GM18867 (cell line): ENCODE measurements around the gene IPMK.
"Not testable (repeated sequence)": the region's sequence is repeated elsewhere in the genome, so short reads cannot be mapped to it uniquely, and the experiment has no call there.

ENCODE experiments used
- ATAC-seq: cut with Tn5 transposase; IDR thresholded peaks from one replicate; pipeline ENCODE4 v1.9.1; 2021; ENCODE audit warnings: mild to moderate bottlenecking, moderate library complexity; ENCODE audit not compliant: unreplicated experiment

Gene IPMK

DNA sequence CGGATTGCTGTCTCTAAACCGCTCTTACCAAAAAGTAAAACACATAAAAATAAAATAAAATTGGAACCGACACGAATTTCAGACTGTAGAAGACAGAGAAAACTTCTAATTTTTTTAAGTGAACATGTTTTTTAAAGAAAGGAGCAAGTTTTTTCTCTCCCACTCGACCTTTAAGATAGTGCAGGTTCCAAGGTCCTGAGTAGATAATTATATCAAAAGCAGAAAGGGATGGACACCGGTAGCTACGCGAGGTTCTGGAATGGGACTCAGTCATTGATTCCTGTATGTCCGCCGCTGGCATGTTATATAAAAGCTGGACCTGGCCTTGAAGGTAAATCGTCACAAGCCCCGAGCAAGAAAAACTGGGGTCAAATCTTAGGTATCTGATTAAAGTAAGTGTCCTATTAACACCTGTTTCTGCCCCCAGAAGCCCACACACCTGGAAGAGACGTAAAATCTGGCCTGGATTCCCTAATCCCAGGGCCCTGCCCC lies 806 bp upstream of the IPMK start:
- ATAC-seq = peak; percentile 0

DNA sequence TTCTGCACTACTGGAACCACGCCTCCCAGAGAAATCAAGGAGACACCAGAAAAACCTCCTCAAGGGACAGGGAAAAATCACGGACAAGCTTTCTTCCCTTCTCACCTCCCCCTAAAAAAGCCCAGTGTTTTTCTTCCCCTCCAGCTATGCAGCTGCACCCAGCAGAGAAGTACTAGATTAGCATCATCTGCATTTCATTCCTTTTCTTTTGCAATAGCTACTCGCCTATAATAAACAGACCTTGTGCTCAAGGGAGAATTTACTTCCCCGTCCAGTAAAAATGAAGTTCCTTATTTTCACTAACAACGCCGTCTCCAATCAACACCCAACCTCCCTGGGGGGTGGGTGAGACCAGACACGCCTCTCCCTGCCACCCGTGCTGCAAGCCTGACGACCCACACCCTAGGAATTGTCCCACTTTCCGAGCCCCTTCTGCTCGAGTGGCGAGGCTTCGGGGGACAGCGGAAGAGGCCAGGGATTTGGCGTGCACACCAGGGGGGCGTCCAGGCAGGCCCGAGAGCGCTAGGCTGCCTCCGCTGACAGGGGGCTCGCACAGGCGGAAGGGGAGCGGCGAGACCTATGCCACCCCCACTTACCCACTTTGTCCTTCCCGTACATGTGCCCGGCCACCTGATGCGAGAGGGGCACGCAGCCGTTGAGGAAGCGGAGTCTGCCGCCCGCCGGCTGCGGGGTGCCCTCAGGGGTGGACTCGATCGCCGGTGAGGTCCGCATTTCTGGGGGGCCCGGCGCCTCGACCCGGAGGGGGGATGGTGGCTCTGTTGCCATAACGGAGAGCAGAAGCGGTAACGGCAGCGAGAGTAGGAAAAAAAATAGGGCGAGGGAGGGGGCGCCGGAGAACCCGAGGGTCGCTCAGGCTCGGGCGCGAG lies 625 bp downstream of the IPMK start:
- peak; percentile 13 for ATAC-seq

DNA sequence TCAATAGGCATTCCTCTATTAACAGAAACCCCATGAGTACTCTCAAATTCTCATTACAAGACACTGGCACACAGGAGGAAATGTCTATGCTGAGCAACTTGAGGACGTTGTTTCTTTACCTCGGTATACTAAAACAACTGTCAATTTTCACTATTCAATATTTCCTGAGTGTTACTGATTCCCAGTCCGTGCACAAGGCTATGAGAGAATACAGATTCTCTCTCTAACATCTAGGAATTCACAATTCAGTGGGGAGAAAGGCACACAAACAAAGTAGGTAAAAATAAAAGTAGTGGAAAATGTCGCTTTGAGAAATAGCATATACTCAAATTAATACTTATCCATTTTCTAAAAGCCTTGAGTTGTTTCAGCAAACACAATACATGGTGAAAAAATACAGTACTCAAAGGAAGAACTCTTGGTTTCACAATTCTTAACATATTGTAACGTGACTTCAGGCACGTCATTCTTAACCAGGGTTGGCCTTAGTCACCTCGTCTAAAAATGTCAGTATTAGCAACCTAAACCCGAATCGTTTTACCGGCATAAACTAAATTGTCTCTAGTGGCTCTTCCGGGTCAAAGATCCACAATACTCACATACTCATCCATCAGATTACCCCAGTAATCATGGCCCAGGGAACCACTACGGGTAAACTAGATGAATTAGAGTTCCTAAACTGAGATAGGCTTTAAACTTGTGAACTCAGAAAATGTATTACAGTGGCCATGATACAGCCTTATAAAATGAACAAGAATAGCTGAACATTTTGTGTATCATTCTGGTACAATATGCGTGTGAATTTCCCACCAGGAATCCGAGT lies 1.5 kb downstream of the IPMK start:
- ATAC-seq = peak; percentile 20

DNA sequence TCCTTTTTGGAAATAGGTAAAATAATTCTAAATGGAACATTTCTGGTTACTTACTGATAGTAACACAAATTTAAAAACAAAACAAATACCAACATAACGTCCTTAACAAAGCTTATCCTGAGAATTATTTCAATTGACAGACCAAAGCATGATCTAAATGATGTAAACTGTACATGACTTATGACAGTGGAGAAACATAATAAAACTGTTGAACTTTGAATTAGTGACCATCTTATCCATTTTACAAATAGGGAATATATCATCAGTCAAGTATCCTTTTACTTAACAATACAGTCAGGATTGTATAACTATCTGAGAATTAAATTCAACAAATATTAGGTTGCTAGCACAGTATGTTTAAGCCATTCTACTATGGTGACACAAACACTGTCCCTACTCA lies 2.4 kb downstream of the IPMK start:
- ATAC-seq = no peak

DNA sequence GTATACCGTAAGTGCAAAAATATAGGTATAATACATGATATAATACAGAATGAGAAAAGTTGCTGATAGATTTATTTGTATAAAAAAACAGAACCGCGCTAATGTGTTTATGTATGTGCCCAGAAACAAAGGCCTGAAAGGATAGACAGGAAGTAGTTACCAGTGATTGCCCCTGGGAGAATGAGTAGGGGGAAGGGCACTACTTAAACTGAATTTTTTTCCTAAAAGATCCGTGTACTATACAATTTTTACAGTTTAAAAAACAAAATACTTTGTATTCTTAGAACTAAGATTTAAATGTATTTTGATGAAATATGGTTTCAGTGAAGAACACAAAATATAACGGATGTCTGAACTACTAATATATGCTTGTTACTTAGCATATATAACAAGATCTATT lies 2.9 kb downstream of the IPMK start:
- ATAC-seq = no peak

DNA sequence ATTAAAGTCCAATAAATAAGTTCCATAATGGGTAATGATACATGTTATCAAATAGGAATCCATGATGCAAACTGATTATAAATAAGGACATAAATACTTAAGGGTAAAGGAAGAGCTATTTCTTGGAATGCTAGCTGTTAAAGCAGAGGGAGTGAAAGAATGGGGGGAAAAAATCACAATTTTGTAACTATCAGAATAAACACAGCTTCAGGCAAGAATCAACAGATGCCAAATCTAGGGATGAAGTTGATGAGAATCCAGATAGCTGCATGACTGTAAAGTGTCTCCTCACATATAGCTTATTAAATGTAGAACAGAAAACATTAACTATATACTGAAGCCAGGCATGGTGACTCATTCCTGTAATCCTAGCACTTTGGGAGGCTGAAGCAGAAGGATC lies 4.9 kb downstream of the IPMK start:
- no peak for ATAC-seq

DNA sequence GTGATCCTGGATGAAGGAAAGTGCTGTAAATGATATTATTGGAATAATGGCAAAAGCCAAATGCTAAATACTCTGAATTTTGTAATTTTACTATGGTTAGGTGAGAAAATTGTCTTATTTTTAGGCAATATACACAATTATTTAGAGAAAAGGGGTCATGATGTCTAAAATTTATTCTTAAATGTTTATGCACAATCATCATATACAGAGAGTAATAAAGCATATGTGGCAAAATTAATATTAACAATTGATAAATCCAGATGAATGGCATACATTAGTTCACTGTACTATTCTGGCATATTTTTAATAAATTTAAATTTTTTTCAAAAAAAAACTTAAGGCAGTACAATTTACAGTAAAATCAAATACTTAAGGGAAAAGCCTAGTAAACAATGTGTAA lies 7.4 kb downstream of the IPMK start:
- ATAC-seq = no peak

DNA sequence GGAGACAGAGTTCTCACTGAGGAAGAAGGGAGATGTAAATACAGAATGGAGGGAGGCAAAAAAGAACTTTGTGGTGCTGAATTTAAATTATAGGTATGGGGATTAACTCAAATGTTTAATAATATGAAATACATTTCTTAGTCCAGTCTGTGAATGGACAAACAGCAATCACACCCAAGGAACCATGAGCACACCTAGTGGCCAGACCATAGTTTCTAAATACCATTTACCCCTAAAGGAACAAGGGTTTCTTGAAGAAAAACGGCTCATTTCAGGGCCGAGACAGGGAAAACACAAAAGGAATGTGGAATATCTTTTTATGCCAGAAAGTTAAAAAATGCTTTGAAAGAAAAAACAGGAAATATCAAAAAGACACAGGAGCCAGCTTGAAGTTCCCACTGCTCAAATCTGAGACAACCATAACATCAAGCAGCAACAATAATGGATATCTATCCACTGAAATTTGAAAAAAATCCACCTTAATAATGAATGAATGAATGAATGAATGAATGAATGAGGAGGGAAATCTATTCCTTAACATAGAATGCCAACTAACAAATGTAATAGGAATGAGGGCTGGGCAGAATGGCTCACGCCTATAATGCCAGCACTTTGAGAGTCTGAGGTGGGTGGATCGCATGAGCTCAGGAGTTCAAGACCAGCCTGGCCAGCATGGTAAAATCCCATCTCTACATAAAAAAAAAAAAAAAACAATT lies 8.6 kb downstream of the IPMK start:
- ATAC-seq = no peak

DNA sequence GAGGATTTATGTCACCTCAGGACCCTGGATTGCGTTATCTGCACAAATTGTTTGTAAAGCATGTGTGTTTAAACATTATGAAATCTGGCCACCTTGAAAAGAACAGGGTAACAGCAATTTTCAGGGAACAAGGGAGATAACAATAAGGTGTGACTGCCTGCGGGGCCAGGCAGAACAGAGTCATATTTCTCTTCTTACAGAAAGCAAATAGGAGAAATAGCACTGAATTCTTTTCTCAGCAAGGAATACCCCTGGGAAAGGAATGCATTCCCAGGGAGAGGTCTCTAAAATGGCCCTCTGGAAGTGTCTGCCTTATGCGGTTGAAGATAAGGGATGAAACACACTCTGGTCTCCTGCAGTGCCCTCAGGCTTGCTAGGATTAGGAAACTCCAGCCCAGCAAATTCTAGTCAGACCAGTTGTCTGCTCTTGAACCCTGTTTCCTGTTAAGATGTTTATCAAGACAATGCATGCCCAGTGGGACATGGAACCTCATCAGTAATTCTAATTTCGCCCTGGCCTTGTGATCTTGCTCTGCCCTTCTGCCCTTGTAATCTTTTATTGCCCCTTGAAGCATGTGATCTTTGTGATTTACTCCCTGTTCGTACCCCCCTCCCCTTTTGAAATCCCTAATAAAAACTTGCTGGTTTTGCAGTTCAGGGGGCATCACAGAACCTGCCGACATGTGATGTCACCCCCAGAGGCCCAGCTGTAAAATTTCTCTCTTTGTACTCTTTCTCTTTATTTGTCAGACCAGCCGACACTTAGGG lies 11.5 kb downstream of the IPMK start:
- not testable (repeated sequence) for ATAC-seq

DNA sequence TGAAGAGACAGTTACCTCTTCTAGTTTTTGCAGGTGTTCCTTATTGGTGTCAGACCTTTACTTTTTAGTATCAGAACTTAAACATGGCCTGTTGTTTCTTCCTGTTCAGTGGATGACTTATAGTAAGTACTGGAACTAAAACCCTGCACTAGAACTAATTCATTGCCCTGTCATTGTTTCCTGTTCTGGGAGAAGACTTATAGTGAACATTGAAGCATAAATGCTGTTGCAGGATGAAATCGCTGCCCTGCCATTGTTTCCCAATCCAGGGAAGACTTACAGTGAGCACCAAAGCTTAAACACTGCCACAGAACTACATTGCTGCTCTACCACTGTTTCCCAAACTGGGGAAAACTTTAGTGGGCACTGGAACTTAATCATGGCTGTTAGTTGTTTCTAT lies 13.1 kb downstream of the IPMK start:
- ATAC-seq = no peak

DNA sequence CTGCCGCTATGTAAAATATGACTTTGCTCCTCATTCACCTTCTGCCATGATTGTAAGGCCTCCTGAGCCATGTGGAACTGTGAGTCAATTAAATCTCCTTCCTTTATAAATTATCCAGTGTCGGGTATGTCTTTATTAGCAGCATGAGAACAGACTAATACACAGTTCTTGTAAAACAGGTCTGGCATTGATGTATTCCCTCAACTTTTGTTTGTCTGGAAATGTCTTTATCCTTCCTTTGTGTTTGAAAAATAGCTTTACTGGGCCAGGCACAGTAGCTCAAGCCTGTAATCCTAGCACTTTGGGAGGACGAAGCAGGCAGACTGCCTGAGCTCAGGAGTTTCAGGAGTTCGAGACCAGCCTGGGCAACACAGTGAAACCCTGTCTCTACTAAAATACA lies 14.5 kb downstream of the IPMK start:
- no peak for ATAC-seq

DNA sequence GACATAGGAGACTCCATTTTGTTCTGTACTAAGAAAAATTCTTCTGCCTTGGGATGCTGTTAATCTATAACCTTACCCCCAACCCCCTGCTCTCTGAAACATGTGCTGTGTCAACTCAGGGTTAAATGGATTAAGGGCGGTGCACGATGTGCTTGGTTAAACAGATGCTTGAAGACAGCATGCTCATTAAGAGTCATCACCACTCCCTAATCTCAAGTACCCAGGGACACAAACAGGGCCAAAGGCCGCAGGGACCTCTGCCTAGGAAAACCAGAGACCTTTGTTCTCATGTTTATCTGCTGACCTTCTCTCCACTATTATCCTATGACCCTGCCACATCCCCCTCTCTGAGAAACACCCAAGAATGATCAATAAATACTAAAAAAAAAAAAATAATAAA lies 23.0 kb downstream of the IPMK start:
- ATAC-seq = not testable (repeated sequence)

DNA sequence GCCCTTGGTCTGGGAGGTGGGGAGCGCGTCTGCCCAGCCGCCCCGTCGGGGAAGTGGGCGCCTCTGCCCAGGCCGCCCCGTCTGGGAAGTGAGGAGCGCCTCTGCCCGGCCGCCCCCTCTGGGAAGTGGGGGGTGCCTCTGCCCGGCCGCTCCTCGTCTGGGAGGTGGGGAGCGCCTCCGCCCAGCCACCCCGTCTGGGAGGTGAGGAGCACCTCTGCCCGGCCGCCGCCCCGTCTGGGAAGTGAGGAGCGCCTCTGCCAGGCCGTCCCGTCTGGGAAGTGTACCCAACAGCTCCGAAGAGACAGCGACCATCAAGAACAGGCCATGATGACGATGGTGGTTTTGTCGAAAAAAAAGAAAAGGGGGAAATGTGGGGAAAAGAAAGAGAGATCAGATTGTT lies 23.5 kb downstream of the IPMK start:
- not testable (repeated sequence) for ATAC-seq

DNA sequence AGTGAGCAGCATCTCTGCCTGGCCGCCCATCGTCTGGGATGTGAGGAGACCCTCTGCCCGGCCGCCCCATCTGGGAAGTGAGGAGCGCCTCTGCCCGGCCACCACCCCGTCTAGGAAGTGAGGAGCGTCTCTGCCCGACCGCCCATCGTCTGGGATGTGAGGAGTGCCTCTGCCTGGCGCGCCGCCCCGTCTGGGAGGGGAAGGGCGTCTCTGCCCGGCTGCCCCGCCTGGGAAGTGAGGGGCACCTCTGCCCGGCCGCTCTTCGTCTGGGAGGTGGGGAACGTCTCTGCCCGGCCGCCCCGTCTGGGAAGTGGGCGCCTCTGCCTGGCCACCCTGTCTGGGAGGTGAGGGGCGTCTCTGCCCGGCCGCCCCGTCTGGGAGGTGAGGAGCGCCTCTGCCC lies 23.9 kb downstream of the IPMK start:
- ATAC-seq = not testable (repeated sequence)

DNA sequence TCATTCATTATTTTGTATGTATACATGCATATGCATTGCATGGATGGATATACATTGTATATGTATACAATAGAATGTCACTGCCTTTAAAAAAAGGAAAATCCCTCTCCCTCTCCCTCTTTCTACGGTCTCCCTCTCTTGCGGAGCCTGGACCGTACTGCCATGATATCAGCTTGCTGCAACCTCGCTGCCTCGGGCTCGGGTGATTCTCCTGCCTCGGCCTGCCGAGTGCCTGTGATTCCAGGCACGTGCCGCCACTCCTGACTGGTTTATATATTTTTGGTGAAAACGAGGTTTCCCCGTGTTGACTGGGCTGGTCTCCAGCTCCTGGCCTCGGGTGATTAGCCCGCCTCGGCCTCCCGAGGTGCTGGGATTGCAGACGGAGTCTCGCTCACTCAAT lies 24.4 kb downstream of the IPMK start:
- ATAC-seq = no peak

DNA sequence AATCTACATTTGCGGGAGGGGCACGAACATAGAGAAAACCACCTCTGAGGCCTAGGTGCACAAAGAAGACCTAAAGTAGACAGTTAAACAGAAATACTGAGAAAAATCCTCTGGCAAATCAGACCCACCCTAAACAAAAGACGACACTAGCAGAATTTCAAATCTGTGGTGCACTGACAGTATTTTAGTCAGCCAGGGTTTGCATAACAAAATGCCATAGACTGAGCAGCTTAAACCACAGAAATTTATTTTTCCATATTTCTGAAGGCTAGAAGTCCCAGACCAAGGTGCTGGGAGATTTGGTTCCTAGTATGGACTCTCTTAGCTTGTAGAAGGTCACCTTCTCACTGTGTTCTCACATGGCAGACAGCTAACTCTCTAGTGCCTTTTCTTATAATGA lies 26.3 kb downstream of the IPMK start:
- ATAC-seq = no peak

DNA sequence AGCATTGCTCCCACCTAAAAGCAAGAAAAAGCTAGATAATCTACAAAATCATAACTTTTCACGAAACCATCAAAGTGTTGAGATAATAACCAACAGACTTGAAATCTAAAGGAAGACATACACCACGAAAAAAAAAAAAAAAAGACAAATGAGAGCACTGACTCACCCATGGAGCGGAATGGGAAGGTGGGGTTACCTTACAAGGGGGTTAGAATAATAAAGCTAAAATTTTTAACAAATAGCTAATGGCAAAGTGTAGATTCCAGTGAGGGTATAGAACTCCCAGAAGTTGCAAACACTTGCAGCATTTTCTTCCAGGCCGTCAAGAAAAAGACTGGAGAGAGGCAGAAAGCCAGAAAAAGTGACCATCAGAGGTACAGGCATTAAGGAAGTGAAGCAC lies 27.2 kb downstream of the IPMK start:
- no peak for ATAC-seq

DNA sequence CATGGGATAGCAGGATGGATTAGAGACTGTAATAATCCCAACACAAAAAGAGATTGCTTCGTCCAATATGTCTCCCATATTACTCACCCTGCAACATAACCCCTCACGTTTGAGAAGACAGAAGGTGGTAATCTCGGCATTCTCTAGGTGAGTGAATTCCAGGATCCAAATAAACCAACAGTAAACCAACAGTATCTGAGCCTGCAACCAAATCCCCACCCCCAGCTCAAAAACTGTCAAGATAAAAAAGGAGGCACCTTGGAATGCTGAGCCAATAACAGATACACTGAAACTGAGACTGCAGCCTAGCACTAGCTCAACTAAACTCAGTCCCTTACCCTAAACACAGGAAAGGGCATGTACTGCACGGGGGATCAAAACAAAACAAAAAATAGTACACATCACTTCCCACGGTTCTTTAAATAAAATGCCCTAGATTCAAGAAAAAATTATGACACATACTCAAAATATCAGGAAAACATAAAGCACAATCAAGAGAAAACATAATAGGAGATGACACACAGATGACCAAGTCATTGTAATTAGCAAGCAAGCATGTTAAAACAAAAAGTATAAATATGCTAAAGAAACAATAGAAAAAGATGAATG lies 28.0 kb downstream of the IPMK start:
- no peak for ATAC-seq

DNA sequence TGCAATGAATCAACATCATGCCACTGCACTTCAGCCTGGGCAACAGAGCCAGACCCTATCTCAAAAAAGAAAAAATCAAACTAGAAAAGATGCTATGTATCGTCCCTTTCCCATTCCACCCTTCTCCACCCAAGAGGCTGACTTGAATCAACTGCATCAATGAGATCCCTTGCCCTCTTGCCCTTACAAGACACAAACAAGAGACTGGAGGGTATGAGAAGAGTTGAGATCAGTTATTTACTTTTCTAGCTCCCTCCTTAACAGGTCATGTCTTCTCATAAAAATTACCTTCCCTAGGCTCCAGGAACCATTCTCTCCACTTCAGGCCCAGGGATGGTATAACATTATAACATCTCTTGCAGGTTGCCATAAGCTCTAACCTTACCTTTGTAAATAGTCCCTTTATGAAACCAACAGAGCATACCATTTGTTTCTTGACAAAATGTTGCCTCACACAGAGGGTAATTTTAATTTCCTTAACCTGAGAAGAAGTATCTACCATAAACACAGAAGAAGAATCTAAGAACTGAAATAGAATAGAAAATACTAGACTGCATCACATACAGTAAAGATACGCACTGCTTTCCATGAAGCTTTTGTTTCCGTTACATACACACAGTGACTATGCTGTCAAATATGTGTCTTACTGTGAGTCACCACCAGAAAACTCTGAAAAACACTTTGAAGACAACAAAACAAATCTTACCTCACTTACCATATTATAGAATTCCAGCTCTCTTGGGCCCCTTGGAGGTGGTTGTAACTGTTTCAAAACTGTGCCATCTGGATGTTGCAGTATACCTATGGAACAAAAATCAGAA lies 30.5 kb downstream of the IPMK start:
- no peak for ATAC-seq
